Measurements from ENCODE around the gene SH3TC1.

DNA sequence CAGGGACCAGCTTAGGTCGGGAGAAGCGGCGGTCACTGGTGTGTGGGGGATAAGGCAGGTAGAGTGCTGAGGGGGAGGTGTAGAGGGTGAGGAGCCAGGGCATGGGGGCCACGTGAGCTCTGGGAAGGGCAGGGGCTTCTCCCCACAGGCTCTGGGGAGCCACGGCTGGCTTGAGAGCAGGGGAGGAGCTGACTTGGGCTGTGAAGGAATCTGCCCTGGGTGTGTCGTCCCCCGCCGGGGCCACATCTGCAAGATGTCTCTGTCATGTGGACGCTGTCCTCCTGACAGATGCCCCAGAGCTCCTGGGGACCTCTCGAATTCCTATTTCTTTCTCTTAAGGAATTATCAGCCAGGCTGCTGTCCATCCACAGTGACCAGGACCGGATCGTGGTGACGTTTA is 15.0 kb downstream of the SH3TC1 start:
- TF ChIP-seq, protein P1, sequence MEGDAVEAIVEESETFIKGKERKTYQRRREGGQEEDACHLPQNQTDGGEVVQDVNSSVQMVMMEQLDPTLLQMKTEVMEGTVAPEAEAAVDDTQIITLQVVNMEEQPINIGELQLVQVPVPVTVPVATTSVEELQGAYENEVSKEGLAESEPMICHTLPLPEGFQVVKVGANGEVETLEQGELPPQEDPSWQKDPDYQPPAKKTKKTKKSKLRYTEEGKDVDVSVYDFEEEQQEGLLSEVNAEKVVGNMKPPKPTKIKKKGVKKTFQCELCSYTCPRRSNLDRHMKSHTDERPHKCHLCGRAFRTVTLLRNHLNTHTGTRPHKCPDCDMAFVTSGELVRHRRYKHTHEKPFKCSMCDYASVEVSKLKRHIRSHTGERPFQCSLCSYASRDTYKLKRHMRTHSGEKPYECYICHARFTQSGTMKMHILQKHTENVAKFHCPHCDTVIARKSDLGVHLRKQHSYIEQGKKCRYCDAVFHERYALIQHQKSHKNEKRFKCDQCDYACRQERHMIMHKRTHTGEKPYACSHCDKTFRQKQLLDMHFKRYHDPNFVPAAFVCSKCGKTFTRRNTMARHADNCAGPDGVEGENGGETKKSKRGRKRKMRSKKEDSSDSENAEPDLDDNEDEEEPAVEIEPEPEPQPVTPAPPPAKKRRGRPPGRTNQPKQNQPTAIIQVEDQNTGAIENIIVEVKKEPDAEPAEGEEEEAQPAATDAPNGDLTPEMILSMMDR (IDR thresholded peaks at IDR 0.05; ENCODE audit: low read depth, low read length, poor library complexity, severe bottlenecking) = no peak
- TF ChIP-seq EZH2phosphoT487 (IDR thresholded peaks at IDR 0.05; ENCODE audit: borderline replicate concordance, low read length) = no peak
